Measurements from ENCODE around the gene SCYL1. TPM values are rescaled to one million over a fixed set of nuclear protein-coding genes. Genes with fewer than 3 reads are reported as not detected.
"Not testable (repeated sequence)": the region's sequence is repeated elsewhere in the genome, so short reads cannot be mapped to it uniquely, and the experiment has no call there.

The SCYL1 gene
- total and polyA plus RNA-seq, 2 experiments from 2014 or later, result 146 to 168 TPM

- Histone ChIP-seq H3K27me3 (no peaks in the 10 kb centered on the region), H3K4me3 (no peak overlapping the region), H3K4me1 (ENCODE audit: low read depth) (peaks cover 30% of the 10 kb centered on the region), H3K9me3 (ENCODE audit: low read depth) (no peaks in the 10 kb centered on the region), H3K27ac (no peak overlapping the region), H3K36me3 (no peaks in the 10 kb centered on the region)
- no peak for DNase-seq (ENCODE audit: low read depth in 1 of 2, low spot score in 1 of 2)
- TF ChIP-seq CTCF (IDR thresholded peaks at IDR 0.05; ENCODE audit: low read depth, low read length), result no peak
Observed at GRCh38 chr11:65562020-65562419, 37.1 kb downstream of the SCYL1 start.

- Histone ChIP-seq H3K27me3 (no peaks in the 10 kb centered on the region), H3K27ac (no peak overlapping the region), H3K4me1 (ENCODE audit: low read depth) (peaks cover 24% of the 10 kb centered on the region), H3K9me3 (ENCODE audit: low read depth) (no peaks in the 10 kb centered on the region), H3K4me3 (no peak overlapping the region), H3K36me3 (no peaks in the 10 kb centered on the region)
- no peak for TF ChIP-seq CTCF (IDR thresholded peaks at IDR 0.05; ENCODE audit: low read depth, low read length)
- DNase-seq (ENCODE audit: low read depth in 1 of 2, low spot score in 1 of 2), result no peak
Observed at GRCh38 chr11:65562788-65563187, 37.9 kb downstream of the SCYL1 start.

- TF ChIP-seq CTCF (IDR thresholded peaks at IDR 0.05; ENCODE audit: low read depth, low read length), result no peak
- Histone ChIP-seq H3K27me3 (no peaks in the 10 kb centered on the region), H3K9me3 (ENCODE audit: low read depth) (no peaks in the 10 kb centered on the region), H3K4me3 (no peak overlapping the region), H3K36me3 (no peaks in the 10 kb centered on the region), H3K27ac (no peak overlapping the region), H3K4me1 (ENCODE audit: low read depth) (peaks cover 24% of the 10 kb centered on the region)
- no peak for DNase-seq (ENCODE audit: low read depth in 1 of 2, low spot score in 1 of 2)
Observed at GRCh38 chr11:65563601-65564000, 38.7 kb downstream of the SCYL1 start.

GRCh38 chr11:65564879-65565559 is 40.1 kb downstream of the SCYL1 start:
- not testable (repeated sequence) for H3K36me3 ChIP-seq; H3K9me3 ChIP-seq (ENCODE audit: low read depth); H3K27me3 ChIP-seq; H3K27ac ChIP-seq; H3K4me3 ChIP-seq; DNase-seq (ENCODE audit: low read depth in 1 of 2, low spot score in 1 of 2)
- peaks cover 18% of the 10 kb centered on the region for H3K4me1 ChIP-seq (ENCODE audit: low read depth)

GRCh38 chr11:65565624-65566453 is 41.0 kb downstream of the SCYL1 start:
- TF ChIP-seq CTCF (IDR thresholded peaks at IDR 0.05; ENCODE audit: low read depth, low read length), result no peak
- no peak overlapping the region for H3K27ac ChIP-seq
- H3K27me3 ChIP-seq, result no peaks in the 10 kb centered on the region
- H3K4me1 ChIP-seq (ENCODE audit: low read depth), result peaks cover 14% of the 10 kb centered on the region
- no peaks in the 10 kb centered on the region for H3K36me3 ChIP-seq
- no peaks in the 10 kb centered on the region for H3K9me3 ChIP-seq (ENCODE audit: low read depth)
- no peak for DNase-seq (ENCODE audit: low read depth in 1 of 2, low spot score in 1 of 2)
- H3K4me3 ChIP-seq, result no peak overlapping the region
